GM23248 (cell line): ENCODE measurements around the gene NRG3. TPM values are rescaled to one million over a fixed set of nuclear protein-coding genes. Genes with fewer than 3 reads are reported as not detected.

Experiments
- DNase-seq: peaks from one replicate; pipeline ENCODE4 v3.0.0-alpha.2; 2015
- H2AFZ ChIP-seq: fragments of 200-600 bp; sonication (generic); 2 replicates; pipeline ENCODE4 v1.6.1; 2016; ENCODE audit warnings: antibody characterized with exemption
- H3F3A ChIP-seq: fragments of 200-600 bp; sonication (generic); 2 replicates; pipeline ENCODE4 v1.6.1; 2016; ENCODE audit warnings: mild to moderate bottlenecking, antibody characterized with exemption, mixed run types; ENCODE audit not compliant: insufficient read depth
- H3K27ac ChIP-seq: fragments of 200-600 bp; sonication (generic); 2 replicates; pipeline ENCODE4 v1.5.1; 2016; ENCODE audit warnings: mild to moderate bottlenecking
- H3K27me3 ChIP-seq: fragments of 200-600 bp; sonication (generic); replicated peaks from 2 replicates; pipeline ENCODE4 v1.6.1; 2016; ENCODE audit warnings: mild to moderate bottlenecking; ENCODE audit not compliant: insufficient read depth
- H3K36me3 ChIP-seq: fragments of 200-600 bp; sonication (generic); 2 replicates; pipeline ENCODE4 v1.6.1; 2016; ENCODE audit warnings: low read depth, mild to moderate bottlenecking
- H3K4me1 ChIP-seq: fragments of 200-600 bp; sonication (generic); 2 replicates; pipeline ENCODE4 v1.6.1; 2016; ENCODE audit warnings: mild to moderate bottlenecking; ENCODE audit not compliant: insufficient read depth
- H3K4me2 ChIP-seq: fragments of 200-600 bp; sonication (generic); one replicate; pipeline ENCODE4 v1.6.1; 2016; ENCODE audit warnings: mild to moderate bottlenecking; ENCODE audit not compliant: unreplicated experiment
- H3K4me3 ChIP-seq: fragments of 200-600 bp; sonication (generic); 2 replicates; pipeline ENCODE4 v1.5.1; 2016; ENCODE audit warnings: mild to moderate bottlenecking
- H3K79me2 ChIP-seq: fragments of 200-600 bp; sonication (generic); 2 replicates; pipeline ENCODE4 v1.6.1; 2016; ENCODE audit warnings: mild to moderate bottlenecking; ENCODE audit not compliant: insufficient read depth
- H3K9ac ChIP-seq: fragments of 200-600 bp; sonication (generic); 2 replicates; pipeline ENCODE4 v1.6.1; 2016; ENCODE audit warnings: mild to moderate bottlenecking
- H3K9me2 ChIP-seq: fragments of 200-600 bp; sonication (generic); 2 replicates; pipeline ENCODE4 v1.6.1; 2016; ENCODE audit warnings: mixed run types, mild to moderate bottlenecking, moderate library complexity; ENCODE audit not compliant: insufficient read depth
- H3K9me3 ChIP-seq: fragments of 200-600 bp; sonication (generic); one replicate; pipeline ENCODE4 v1.6.1; 2017; ENCODE audit warnings: low read depth
- H4K20me1 ChIP-seq: fragments of 200-600 bp; sonication (generic); 2 replicates; pipeline ENCODE4 v1.6.0; 2016; ENCODE audit not compliant: insufficient read depth
- EZH2 ChIP-seq: fragments of 200-600 bp; sonication (generic); IDR thresholded peaks from 2 replicates; pipeline ENCODE4 v1.6.1; 2018; ENCODE audit warnings: antibody characterized with exemption, mild to moderate bottlenecking; ENCODE audit not compliant: insufficient read depth, poor library complexity, severe bottlenecking
- EZH2phosphoT487 ChIP-seq: fragments of 200-600 bp; sonication (generic); IDR thresholded peaks from 2 replicates; pipeline ENCODE4 v1.6.1; 2018; ENCODE audit warnings: antibody characterized with exemption, moderate library complexity, mild to moderate bottlenecking, low read depth; ENCODE audit not compliant: insufficient read depth
- WGBS, 2 experiments: methylation state at CpG; one replicate each; pipeline ENCODE4 v1.1.6; 2015 to 2017; ENCODE audit warnings: low lambda C conversion rate in 2 of 2, low coverage in 1 of 2; ENCODE audit errors: missing lambda C conversion rate in 2 of 2; 5-methylcytosine and 5-hydroxymethylcytosine counted together
- in situ Hi-C: fragments of 300-500 bp; cut with MboI; formaldehyde crosslinking; loops from 2 replicates; pipeline ENCODE4 v1.15.0; 2020
- polyA plus RNA-seq: library from polyadenylated mRNA; unstranded; fragments of >200 nt; fragmentation: Nextera tagmentation; extraction: Ambion mirVana; gene quantifications from 2 replicates; pipeline ENCODE4 v1.2.1, GENCODE V29; 2016
- total RNA-seq: library from RNA; depleted of rRNA; stranded (reverse); fragments of >200 nt; shearing (Covaris generic); gene quantifications from 2 replicates; pipeline ENCODE4 v1.2.3, GENCODE V29; 2014

Gene NRG3
- total and polyA plus RNA-seq, 2 experiments from 2014 or later = not detected

DNA sequence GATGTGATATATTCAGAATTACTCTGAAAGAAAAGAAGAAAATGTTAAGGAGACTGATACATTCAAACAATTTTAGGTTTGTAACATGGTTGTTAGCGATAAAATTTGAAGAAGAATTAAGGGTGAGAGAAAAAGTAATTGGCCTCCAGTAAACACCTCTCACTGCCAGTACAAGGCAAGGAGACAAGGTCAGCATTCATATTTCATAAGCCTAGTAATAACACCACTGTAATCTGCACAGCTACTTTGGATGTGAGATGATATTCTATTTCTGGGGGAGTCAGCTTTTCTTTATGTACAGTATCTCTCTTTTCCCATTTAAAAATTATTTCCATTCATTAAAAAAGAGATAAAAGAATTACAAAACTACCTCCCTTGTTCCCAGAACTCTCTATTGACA is 621.1 kb downstream of the NRG3 start:
- TF ChIP-seq EZH2 (no peak), EZH2phosphoT487 (no peak)
- H4K20me1 ChIP-seq = no peaks in the 10 kb centered on the region
- no peaks in the 10 kb centered on the region for H3F3A ChIP-seq
- no peaks in the 10 kb centered on the region for H3K9me3 ChIP-seq
- no peak overlapping the region for H3K4me2 ChIP-seq
- DNase-seq = no peak
- H3K36me3 ChIP-seq = no peaks in the 10 kb centered on the region
- H3K4me1 ChIP-seq = no peaks in the 10 kb centered on the region
- H3K27ac ChIP-seq = no peak overlapping the region
- H3K4me3 ChIP-seq = no peak overlapping the region
- no peaks in the 10 kb centered on the region for H3K27me3 ChIP-seq
- in situ Hi-C loops = no loop called here
- H3K9me2 ChIP-seq = no peaks in the 10 kb centered on the region
- H2AFZ ChIP-seq = no peak overlapping the region
- WGBS, 2 experiments = 45 to 50% methylated on average over 1 of the region's 1 CpG
- H3K79me2 ChIP-seq = no peaks in the 10 kb centered on the region
- H3K9ac ChIP-seq = no peak overlapping the region

DNA sequence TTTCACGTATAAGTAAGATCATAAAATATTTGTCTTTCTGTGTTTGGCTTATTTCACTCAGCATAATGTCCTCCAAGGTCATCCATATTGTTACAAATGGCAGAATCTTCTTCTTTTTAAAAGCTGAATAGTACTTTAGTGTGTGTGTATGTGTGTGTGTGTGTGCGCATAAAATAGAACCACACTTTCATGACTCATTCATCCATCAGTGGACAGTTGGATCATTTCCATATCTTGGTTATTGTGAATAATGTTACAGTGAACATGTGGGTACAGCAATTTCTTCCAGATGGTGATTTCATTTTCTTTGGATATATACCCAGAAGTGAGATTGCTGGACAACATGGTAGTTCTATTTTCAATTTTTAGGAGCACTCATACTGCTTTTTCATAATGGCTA is 622.4 kb downstream of the NRG3 start:
- no peaks in the 10 kb centered on the region for H3K4me1 ChIP-seq

DNA sequence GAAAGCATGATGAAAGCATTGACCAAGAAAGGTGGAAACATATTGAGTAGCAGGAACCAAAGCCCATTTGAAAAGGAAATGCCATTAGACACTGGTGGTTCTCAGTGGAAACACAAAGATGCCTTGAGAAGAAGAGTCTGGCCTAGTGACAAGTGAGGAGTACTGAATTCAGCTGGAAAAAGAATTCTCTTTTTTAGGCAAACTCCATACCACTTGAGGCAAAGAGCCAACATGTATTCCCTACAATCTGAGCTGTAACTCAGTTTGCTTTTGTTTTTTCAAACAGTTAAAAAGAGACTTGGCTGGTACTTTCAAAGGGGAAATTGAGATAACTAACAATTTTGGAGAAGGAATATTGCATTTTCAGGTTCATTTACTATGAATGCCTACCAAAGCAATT is 624.0 kb downstream of the NRG3 start:
- Histone ChIP-seq H3K4me2 (no peak overlapping the region), H3K27ac (no peak overlapping the region), H3K4me3 (no peak overlapping the region), H2AFZ (no peak overlapping the region), H4K20me1 (no peaks in the 10 kb centered on the region), H3K4me1 (no peaks in the 10 kb centered on the region), H3K79me2 (no peaks in the 10 kb centered on the region), H3K9ac (no peak overlapping the region), H3K36me3 (no peaks in the 10 kb centered on the region), H3K9me2 (no peaks in the 10 kb centered on the region), H3K27me3 (no peaks in the 10 kb centered on the region), H3K9me3 (no peaks in the 10 kb centered on the region), H3F3A (no peaks in the 10 kb centered on the region)
- no peak for TF ChIP-seq EZH2phosphoT487
- TF ChIP-seq EZH2 = no peak
- no peak for DNase-seq
- in situ Hi-C loops = no loop called here

More for the DNA sequence above, 622.4 kb downstream of the NRG3 start:
- DNase-seq = no peak
- WGBS, 2 experiments = 15 to 28% methylated on average over 2 of the region's 2 CpGs
- no peak overlapping the region for H2AFZ ChIP-seq
- H3K79me2 ChIP-seq = no peaks in the 10 kb centered on the region
- H3K9me2 ChIP-seq = no peaks in the 10 kb centered on the region
- H3K4me3 ChIP-seq = no peak overlapping the region
- H3K27me3 ChIP-seq = no peaks in the 10 kb centered on the region
- TF ChIP-seq EZH2 (no peak), EZH2phosphoT487 (no peak)
- in situ Hi-C loops = no loop called here
- no peaks in the 10 kb centered on the region for H3K36me3 ChIP-seq
- H3K4me2 ChIP-seq = no peak overlapping the region
- no peaks in the 10 kb centered on the region for H3F3A ChIP-seq
- no peaks in the 10 kb centered on the region for H4K20me1 ChIP-seq
- no peak overlapping the region for H3K9ac ChIP-seq
- no peaks in the 10 kb centered on the region for H3K9me3 ChIP-seq
- no peak overlapping the region for H3K27ac ChIP-seq

DNA sequence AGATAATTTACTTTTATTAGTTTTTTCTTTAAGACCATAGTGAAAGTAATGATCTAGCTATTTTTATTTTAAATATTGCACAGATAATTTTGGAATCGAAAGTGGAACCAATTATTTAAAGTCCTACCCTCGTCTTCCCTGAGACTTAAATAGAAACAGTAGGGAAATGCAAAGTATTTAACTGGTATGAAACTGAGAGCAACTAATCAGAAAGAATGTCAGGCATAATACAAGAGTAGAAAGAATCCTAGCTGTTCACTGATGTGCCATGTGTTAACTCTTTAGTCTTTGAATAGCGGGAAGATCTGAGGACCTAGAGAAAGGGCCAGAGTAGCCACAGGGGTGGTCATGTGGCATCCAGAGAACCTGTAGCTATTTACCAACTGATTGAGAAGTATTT is 630.0 kb downstream of the NRG3 start:
- WGBS, 2 experiments = 10 to 21% methylated on average over 3 of the region's 3 CpGs
- DNase-seq = no peak

More for the DNA sequence above, 630.0 kb downstream of the NRG3 start:
- Histone ChIP-seq H3F3A (no peaks in the 10 kb centered on the region), H3K36me3 (no peaks in the 10 kb centered on the region), H4K20me1 (no peaks in the 10 kb centered on the region), H3K27ac (no peak overlapping the region), H2AFZ (no peak overlapping the region), H3K4me2 (no peak overlapping the region), H3K27me3 (no peaks in the 10 kb centered on the region), H3K4me3 (no peak overlapping the region), H3K9me2 (no peaks in the 10 kb centered on the region), H3K9ac (no peak overlapping the region), H3K4me1 (no peaks in the 10 kb centered on the region), H3K79me2 (no peaks in the 10 kb centered on the region), H3K9me3 (no peaks in the 10 kb centered on the region)
- TF ChIP-seq EZH2 (no peak), EZH2phosphoT487 (no peak)
- in situ Hi-C loops = no loop called here
